Ishikawa (cell line): ENCODE data around the gene NSD2.

Experiments used
- EP300 ChIP-seq: IDR thresholded peaks from 2 replicates; pipeline ENCODE4 v1.6.1; 2012; ENCODE audit warnings: borderline replicate concordance
- FOXM1 ChIP-seq: IDR thresholded peaks from 2 replicates; pipeline ENCODE4 v1.6.1; 2012; ENCODE audit warnings: low read depth, borderline replicate concordance
- RAD21 ChIP-seq: IDR thresholded peaks from 2 replicates; pipeline ENCODE4 v1.6.1; 2012; ENCODE audit warnings: low read depth
- REST ChIP-seq: IDR thresholded peaks from 2 replicates; pipeline ENCODE4 v1.6.1; 2012; ENCODE audit warnings: low read depth, mild to moderate bottlenecking
- TAF1 ChIP-seq: IDR thresholded peaks from 2 replicates; pipeline ENCODE4 v1.6.1; 2012; ENCODE audit warnings: low read depth, mild to moderate bottlenecking
- USF1 ChIP-seq: IDR thresholded peaks from 2 replicates; pipeline ENCODE4 v1.6.1; 2012

GRCh38 chr4:2008671-2008920 lies 137.4 kb downstream of the NSD2 start:
- TF ChIP-seq EP300, result no peak
- TF ChIP-seq USF1, result no peak
- no peak; the same call in 1 of the 2 replicates for TF ChIP-seq REST
- TF ChIP-seq FOXM1, result no peak
- TF ChIP-seq TAF1, result no peak
- TF ChIP-seq RAD21, result no peak; the same call in 1 of the 2 replicates
